ENCODE results near the gene CASTOR1.

The CASTOR1 gene

DNA sequence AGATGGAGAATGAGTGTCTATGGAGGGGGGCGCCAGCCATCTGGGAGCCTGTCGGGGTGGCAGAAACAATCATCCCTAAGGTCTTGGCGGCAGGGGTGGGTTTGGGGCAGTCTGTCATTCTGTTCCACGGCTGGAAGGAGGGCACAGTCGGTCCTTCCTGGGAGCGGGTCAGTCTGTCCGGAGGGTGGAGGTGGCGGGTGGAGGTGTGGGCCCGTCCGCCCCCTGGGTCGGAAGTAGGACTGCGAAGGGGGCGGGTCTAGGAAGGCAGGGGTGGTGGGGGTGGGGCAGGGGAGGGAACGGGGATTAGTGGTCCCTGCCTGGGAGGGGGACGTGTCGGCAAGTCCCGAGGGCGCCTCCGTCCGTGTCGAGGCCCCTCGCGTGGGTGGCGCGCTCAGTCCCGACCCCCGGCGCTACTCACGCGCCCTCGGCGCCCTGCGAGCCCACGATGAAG is 37.0 kb upstream of the CASTOR1 start:
- TF ChIP-seq, protein P1, sequence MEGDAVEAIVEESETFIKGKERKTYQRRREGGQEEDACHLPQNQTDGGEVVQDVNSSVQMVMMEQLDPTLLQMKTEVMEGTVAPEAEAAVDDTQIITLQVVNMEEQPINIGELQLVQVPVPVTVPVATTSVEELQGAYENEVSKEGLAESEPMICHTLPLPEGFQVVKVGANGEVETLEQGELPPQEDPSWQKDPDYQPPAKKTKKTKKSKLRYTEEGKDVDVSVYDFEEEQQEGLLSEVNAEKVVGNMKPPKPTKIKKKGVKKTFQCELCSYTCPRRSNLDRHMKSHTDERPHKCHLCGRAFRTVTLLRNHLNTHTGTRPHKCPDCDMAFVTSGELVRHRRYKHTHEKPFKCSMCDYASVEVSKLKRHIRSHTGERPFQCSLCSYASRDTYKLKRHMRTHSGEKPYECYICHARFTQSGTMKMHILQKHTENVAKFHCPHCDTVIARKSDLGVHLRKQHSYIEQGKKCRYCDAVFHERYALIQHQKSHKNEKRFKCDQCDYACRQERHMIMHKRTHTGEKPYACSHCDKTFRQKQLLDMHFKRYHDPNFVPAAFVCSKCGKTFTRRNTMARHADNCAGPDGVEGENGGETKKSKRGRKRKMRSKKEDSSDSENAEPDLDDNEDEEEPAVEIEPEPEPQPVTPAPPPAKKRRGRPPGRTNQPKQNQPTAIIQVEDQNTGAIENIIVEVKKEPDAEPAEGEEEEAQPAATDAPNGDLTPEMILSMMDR (IDR thresholded peaks at IDR 0.05; ENCODE audit: low read depth, low read length, missing control alignments) = no peak
- no peak for DNase-seq (ENCODE audit: low read depth)
- peak overlapping the region; percentile 67 for H3K4me3 ChIP-seq (ENCODE audit: low read depth, low read length)

DNA sequence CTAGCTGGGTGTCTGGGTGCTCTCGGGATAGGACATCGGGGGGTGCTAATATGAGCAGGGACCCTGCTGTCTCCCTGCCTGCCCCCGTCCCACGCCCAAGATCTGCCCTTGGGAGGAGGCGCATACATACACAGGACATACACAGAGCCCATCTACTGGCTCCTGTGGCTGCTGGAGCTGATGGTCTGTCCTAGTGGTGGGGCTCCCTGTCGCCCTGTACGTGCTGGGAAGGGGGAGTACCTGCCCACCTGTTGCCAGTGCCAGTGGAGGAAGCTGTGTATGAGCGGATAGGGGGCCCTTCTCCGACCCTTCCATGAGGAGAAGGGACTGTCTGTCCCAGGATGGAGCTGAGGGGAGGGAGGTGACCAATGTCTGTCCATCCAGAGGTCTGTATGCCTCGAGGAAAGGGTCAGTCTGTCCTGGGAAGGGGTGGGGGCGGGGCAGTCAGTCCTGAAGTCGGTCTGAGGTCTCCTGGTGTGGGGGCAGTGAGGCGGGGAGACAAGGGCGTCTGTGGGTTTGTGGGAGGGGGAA is 36.5 kb upstream of the CASTOR1 start:
- TF ChIP-seq, protein P1 (IDR thresholded peaks at IDR 0.05; ENCODE audit: low read depth, low read length, missing control alignments) = no peak
- peak overlapping the region; percentile 67 for H3K4me3 ChIP-seq (ENCODE audit: low read depth, low read length)
- no peak for DNase-seq (ENCODE audit: low read depth)

DNA sequence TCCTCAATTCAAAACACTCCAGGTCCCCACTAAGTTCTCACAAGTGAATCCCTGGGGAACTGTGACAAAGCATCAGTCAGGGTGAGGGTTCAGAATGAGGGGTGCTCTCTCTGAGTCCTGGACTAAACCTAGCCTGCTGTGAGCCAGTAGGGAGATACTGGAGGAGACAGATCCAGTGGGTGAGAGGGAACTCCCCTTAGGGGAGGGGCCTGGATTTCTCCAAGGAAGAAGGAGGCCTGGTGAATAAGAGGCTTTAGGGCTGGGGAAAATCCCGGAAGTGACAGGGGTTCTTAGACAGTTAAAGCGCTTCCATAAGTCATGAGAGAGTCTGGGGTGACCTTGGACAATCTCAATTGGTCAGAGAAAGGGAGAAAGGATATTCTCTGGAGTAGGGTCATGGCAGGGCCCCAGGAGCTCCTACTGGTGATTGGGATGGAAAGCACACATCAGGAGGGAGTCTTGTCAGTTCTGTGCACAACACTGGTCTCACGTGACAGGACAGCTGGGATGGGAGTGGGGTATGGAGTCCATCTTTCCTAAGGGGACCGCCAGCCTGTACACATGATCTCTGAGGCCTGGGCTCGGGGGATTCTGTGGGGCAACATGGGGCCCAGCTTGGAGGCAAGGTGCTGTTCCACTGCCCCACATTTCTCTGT is 35.9 kb upstream of the CASTOR1 start:
- TF ChIP-seq, protein P1 (IDR thresholded peaks at IDR 0.05; ENCODE audit: low read depth, low read length, missing control alignments) = no peak
- DNase-seq (ENCODE audit: low read depth) = no peak
- peak overlapping the region; percentile 67 for H3K4me3 ChIP-seq (ENCODE audit: low read depth, low read length)

DNA sequence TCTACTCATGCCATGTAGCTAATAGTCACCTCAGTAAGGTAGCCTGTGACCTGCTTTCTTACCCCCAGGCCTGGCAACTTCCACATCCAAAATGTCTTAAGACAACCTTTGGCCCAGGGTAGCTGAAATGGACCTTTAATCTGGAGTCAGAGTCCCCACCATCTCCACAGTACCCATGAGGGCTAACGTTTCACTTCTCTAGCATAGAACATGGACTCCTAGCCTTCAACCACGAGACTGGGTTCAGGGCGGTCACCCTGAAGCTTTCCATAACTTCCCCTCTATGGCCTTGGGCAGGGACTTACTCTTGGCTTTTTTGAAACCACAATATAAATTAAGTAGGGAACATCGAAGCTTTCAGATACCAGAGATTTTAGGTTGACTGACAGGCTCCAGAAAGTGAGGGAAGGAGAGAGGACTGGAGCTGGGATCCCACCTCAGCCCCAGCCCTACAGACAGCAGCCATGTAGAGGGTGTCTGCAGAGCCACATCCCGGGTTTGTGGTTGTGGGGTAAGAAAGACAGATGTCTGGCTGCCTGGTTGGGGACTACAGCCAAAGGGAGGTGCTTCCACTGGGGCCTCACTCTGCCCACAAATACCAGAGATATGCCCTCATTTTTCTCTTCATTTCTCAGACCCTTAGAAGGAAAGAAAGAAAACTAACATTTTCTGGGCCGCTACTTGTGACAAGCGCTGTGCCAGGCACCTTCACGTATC is 34.9 kb upstream of the CASTOR1 start:
- TF ChIP-seq, protein P1 (IDR thresholded peaks at IDR 0.05; ENCODE audit: low read depth, low read length, missing control alignments) = no peak
- DNase-seq (ENCODE audit: low read depth) = no peak
- peak overlapping the region; percentile 67; the same call in 1 of the 2 replicates for H3K4me3 ChIP-seq (ENCODE audit: low read depth, low read length)

DNA sequence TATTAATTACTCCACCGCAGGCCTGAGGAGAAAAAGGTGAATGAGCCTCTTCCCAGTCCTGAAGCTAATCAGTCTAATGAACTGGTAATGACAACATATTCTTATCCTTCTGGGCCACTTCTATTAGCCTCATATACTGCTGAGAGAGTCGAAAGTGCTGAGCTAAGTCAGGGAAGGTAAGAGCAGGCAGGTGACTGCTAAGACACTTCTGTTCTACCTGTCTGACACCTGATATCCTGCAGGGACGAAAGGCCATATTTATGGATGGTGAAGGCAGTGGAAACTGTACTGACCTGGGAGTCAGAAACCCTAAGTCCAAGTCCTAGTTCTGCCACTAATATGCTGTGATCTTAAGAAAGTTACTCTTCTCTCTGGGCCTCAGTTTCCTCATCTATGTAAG is 33.9 kb upstream of the CASTOR1 start:
- no peak for DNase-seq (ENCODE audit: low read depth)
- TF ChIP-seq, protein P1 (IDR thresholded peaks at IDR 0.05; ENCODE audit: low read depth, low read length, missing control alignments) = no peak
- no peak overlapping the region for H3K4me3 ChIP-seq (ENCODE audit: low read depth, low read length)

DNA sequence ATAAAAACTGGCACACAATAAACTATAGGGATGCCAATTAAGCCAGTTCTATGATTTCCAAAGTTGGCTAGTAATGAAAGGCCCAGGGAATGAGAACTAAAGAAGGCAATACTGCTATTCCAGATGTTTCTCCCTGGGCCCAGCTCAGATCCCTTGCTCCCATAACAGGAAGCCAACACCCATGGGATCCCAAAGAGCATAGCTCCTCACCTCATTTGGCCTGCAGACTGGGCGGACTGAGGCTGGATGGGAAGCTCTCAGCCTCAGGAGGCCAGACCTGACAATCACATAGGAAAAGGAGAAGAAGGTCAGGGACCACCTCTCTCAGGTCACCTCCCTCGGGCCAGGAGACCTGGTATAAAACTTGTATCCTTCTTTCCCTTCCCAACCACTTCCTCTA is 32.2 kb upstream of the CASTOR1 start:
- no peak for DNase-seq (ENCODE audit: low read depth)
- TF ChIP-seq, protein P1 (IDR thresholded peaks at IDR 0.05; ENCODE audit: low read depth, low read length, missing control alignments) = no peak
- H3K4me3 ChIP-seq (ENCODE audit: low read depth, low read length) = no peak overlapping the region

All from GM12864 (cell line).